ENCODE results near the gene TIPRL. TPM values are rescaled to one million over a fixed set of nuclear protein-coding genes. Genes with fewer than 3 reads are reported as not detected.
A peak's percentile ranks its signal among the peaks of the same experiment; 100 is the strongest.

TIPRL gene
- total and polyA plus RNA-seq, 2 experiments from 2014 or later, result 26.7 to 44.0 TPM

DNA sequence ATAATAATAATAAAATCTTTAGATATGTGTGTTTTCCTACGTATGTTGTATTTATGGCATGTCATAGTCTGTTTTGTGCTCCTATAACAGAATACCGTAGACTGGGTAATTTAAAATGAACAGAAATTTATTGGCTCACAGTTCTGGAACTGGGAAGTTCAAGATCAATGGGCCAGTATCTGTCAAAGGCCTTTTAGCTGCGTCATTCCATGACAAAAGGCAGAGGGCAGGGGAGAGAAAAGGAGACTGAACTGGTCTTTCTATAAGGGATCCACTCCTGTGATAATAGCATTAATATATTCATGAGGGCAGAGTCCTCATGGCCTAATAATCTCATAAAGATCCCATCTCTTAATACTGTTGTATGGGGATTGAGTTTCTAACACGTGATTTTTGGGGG, 39.9 kb downstream of the TIPRL start:
- TF ChIP-seq, protein P1, sequence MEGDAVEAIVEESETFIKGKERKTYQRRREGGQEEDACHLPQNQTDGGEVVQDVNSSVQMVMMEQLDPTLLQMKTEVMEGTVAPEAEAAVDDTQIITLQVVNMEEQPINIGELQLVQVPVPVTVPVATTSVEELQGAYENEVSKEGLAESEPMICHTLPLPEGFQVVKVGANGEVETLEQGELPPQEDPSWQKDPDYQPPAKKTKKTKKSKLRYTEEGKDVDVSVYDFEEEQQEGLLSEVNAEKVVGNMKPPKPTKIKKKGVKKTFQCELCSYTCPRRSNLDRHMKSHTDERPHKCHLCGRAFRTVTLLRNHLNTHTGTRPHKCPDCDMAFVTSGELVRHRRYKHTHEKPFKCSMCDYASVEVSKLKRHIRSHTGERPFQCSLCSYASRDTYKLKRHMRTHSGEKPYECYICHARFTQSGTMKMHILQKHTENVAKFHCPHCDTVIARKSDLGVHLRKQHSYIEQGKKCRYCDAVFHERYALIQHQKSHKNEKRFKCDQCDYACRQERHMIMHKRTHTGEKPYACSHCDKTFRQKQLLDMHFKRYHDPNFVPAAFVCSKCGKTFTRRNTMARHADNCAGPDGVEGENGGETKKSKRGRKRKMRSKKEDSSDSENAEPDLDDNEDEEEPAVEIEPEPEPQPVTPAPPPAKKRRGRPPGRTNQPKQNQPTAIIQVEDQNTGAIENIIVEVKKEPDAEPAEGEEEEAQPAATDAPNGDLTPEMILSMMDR (IDR thresholded peaks at IDR 0.05; ENCODE audit: low read depth, low read length), result no peak
- no peak overlapping the region for H3K27ac ChIP-seq
- H3K4me1 ChIP-seq (ENCODE audit: low read depth), result no peaks in the 10 kb centered on the region
- no peak overlapping the region for H3K4me3 ChIP-seq
- no peak for DNase-seq (ENCODE audit: low read depth in 1 of 2, low spot score in 1 of 2)
- no peaks in the 10 kb centered on the region for H3K27me3 ChIP-seq
- H3K36me3 ChIP-seq, result no peaks in the 10 kb centered on the region
- H3K9me3 ChIP-seq (ENCODE audit: low read depth), result no peaks in the 10 kb centered on the region

DNA sequence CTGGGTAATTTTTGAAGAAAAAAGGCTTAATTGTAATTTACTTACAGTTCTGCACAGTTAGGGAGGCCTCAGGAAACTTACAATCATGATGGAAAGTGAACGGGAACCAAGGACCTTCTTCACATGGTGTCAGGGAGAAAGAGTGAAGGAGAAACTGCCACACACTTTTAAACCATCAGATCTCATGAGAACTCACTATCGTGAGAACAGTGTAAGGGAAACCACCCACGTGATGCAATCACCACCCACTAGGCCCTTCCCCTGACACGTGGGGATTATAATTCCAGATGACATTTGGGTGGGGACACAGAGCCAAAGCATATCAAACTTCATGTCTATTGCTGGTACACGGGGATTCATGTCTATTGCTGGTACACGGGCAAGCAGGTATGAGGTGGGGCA, 41.7 kb downstream of the TIPRL start:
- Histone ChIP-seq H3K4me1 (ENCODE audit: low read depth) (no peaks in the 10 kb centered on the region), H3K27ac (no peak overlapping the region), H3K9me3 (ENCODE audit: low read depth) (no peaks in the 10 kb centered on the region), H3K27me3 (no peaks in the 10 kb centered on the region), H3K36me3 (no peaks in the 10 kb centered on the region), H3K4me3 (no peak overlapping the region)
- TF ChIP-seq, protein P1 (IDR thresholded peaks at IDR 0.05; ENCODE audit: low read depth, low read length), result no peak
- DNase-seq (ENCODE audit: low read depth in 1 of 2, low spot score in 1 of 2), result no peak

DNA sequence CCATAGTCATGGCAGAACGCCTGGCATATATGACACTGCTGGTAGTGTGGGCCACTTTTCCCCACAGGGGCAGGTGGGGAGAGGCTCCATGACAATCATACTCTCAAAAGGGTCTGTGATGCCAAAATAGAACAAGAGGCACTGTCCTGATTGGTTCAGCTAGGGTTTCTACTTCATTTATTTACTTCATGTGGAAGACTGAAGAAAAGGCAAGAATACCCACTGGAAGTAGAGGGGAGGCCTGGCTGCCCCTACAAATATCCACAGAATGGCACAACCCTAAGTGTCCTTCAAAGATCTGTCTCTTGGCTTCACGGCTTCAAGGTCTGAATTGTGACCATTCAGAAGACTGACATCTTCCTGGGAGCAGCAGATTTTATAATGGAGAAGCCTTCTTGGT, 42.5 kb downstream of the TIPRL start:
- TF ChIP-seq, protein P1 (IDR thresholded peaks at IDR 0.05; ENCODE audit: low read depth, low read length), result no peak
- Histone ChIP-seq H3K27me3 (no peaks in the 10 kb centered on the region), H3K27ac (no peak overlapping the region), H3K9me3 (ENCODE audit: low read depth) (no peaks in the 10 kb centered on the region), H3K36me3 (no peaks in the 10 kb centered on the region), H3K4me1 (ENCODE audit: low read depth) (no peaks in the 10 kb centered on the region), H3K4me3 (no peak overlapping the region)
- DNase-seq (ENCODE audit: low read depth in 1 of 2, low spot score in 1 of 2), result no peak

DNA sequence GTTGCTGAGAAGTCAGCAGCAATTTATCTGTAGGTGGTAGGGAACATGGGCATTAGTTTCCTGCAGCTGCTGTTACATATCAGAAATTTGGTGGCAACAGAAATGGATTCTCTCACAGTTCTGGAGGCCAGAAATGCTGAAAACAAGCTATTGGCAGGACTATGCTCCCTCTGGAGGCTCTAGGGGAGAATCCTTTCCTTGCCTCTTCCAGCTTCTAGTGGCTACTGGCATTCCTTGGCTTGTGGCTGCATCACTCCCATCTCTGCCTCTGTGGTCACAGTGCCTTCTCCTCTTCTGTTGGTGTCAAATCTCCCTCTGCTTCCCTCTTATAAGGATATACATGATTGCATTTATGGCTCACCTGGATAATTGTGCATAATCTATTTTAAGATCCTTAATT, 44.5 kb downstream of the TIPRL start:
- Histone ChIP-seq H3K9me3 (ENCODE audit: low read depth) (no peaks in the 10 kb centered on the region), H3K27ac (no peak overlapping the region), H3K27me3 (no peaks in the 10 kb centered on the region), H3K36me3 (no peaks in the 10 kb centered on the region), H3K4me3 (no peak overlapping the region), H3K4me1 (ENCODE audit: low read depth) (peaks cover 9% of the 10 kb centered on the region)
- no peak for DNase-seq (ENCODE audit: low read depth in 1 of 2, low spot score in 1 of 2)
- TF ChIP-seq, protein P1 (IDR thresholded peaks at IDR 0.05; ENCODE audit: low read depth, low read length), result no peak

DNA sequence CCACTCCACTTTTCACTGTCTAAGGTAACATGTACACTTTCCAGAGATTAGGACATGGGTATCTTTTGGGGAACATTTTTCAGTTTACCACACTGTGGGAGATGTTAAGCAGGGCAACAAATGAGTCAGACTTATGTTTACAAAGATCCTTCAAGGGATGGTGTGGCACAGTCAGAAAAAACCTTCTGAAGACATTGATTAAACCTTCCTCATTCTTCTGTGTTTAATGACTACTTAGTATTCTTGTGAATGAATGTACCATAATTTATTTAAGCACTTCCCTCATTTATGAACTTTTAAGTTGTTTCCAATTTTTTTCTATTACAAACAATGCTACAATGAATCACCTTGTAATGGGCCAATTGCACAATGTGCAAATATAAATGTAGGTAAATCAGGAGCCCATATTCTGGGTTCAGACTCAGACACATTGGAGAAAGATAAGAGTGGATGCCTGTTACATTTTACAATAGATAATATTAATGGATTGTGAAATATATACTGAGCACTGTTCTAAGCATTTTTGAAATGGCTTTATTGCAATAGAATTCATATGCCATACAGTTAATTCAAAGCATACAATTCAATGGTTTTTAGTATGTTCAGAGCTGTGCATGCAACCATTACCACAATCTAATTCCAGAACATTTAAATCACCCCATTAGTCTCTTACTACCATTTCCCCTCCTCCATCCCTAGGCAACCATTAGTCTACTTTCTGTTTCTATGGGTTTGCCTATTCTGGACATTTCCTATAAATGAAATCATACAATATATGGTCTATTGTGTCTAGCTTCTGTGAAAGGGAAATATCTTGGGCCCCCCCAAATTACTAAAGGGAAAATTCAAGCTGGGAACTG, 45.1 kb downstream of the TIPRL start:
- Histone ChIP-seq H3K4me3 (no peak overlapping the region), H3K9me3 (ENCODE audit: low read depth) (no peaks in the 10 kb centered on the region), H3K4me1 (ENCODE audit: low read depth) (peaks cover 14% of the 10 kb centered on the region), H3K27ac (no peak overlapping the region), H3K27me3 (no peaks in the 10 kb centered on the region), H3K36me3 (no peaks in the 10 kb centered on the region)
- peak in 1 of 2 donors; percentile 17 for DNase-seq (ENCODE audit: low read depth in 1 of 2, low spot score in 1 of 2)
- TF ChIP-seq, protein P1 (IDR thresholded peaks at IDR 0.05; ENCODE audit: low read depth, low read length), result no peak

Measured in cardiac muscle cell (in vitro differentiated cells and primary cell).